ENCODE results near the gene NAB2. TPM values are rescaled to one million over a fixed set of nuclear protein-coding genes. Genes with fewer than 3 reads are reported as not detected.
A peak's percentile ranks its signal among the peaks of the same experiment; 100 is the strongest.

Gene NAB2
- total RNA-seq, 1 experiment from 2014 or later = 16.4 TPM

DNA sequence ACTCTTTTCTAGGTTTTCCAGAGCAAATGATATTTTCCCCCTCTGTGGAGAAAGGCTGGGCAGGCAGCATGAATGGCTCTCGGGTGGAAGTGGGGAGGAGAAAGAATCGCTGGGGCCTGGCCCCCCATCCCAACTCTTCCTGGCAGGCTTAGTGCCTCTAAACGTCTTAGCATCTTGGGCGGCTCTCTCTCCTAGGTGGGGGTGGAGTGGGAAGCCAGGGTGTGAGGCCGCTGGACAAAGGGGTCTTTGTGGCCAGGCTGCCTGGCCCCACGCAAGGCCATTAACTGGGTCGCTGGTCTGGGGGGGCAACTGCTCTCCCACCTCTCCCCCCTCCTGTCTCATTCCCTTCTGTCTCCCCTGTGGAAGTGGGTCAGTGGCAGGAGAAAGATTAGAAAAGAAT is 53.8 kb downstream of the NAB2 start:
- no peak overlapping the region for H3K4me3 ChIP-seq (ENCODE audit: low read depth, low read length)
- no peak for DNase-seq
- H3K36me3 ChIP-seq (ENCODE audit: control insufficient read depth, insufficient read depth, low read length) = peaks cover 11% of the 10 kb centered on the region
- Mint-ChIP-seq H3K27me3 (ENCODE audit: insufficient read depth, unreplicated experiment) (no peaks in the 10 kb centered on the region), H3K9me3 (ENCODE audit: unreplicated experiment) (no peaks in the 10 kb centered on the region), H3K4me1 (ENCODE audit: low read depth, unreplicated experiment) (peaks cover 43% of the 10 kb centered on the region), H3K27ac (ENCODE audit: unreplicated experiment) (no peak overlapping the region), H3K36me3 (ENCODE audit: insufficient read depth, unreplicated experiment) (peaks cover 28% of the 10 kb centered on the region), H3K4me3 (ENCODE audit: unreplicated experiment) (no peak overlapping the region)
- no peaks in the 10 kb centered on the region for H3K27me3 ChIP-seq (replicated peaks; ENCODE audit: control insufficient read depth, insufficient read depth, low read length)
- intact Hi-C loops (cut with micrococcal nuclease; ENCODE audit: unreplicated experiment) = no loop called here
- POLR2A ChIA-PET = no interaction called here
- H3K4me1 ChIP-seq = peaks cover 41% of the 10 kb centered on the region
- no TSS peak for BruUV-seq (replicated peaks)
- TF ChIP-seq, protein P1, sequence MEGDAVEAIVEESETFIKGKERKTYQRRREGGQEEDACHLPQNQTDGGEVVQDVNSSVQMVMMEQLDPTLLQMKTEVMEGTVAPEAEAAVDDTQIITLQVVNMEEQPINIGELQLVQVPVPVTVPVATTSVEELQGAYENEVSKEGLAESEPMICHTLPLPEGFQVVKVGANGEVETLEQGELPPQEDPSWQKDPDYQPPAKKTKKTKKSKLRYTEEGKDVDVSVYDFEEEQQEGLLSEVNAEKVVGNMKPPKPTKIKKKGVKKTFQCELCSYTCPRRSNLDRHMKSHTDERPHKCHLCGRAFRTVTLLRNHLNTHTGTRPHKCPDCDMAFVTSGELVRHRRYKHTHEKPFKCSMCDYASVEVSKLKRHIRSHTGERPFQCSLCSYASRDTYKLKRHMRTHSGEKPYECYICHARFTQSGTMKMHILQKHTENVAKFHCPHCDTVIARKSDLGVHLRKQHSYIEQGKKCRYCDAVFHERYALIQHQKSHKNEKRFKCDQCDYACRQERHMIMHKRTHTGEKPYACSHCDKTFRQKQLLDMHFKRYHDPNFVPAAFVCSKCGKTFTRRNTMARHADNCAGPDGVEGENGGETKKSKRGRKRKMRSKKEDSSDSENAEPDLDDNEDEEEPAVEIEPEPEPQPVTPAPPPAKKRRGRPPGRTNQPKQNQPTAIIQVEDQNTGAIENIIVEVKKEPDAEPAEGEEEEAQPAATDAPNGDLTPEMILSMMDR (IDR thresholded peaks at IDR 0.05; ENCODE audit: insufficient read depth in 1 of 2, low read depth in 1 of 2, low read length in 1 of 2, severe bottlenecking in 1 of 2, unreplicated experiment in 1 of 2) = no peak
- no peaks in the 10 kb centered on the region for H3K9me3 ChIP-seq
- CTCF ChIA-PET = no interaction called here

DNA sequence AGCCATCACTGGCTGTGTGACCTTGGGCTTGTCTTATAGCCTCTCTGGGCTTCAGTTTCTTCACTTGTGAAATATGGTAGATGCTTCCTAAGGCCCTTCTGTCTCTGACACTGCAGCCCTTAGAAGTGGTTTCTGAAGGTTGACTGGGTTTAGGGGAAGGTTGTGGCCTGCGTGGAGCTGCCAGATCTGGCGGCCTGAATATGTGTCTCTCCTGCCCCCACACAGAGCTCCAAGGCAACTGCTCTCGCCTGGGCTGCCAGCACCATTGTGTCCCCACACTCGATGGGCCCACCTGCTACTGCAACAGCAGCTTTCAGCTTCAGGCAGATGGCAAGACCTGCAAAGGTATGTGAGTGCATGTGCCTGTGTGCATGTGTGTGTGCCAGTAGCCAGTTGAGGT is 54.5 kb downstream of the NAB2 start:
- intact Hi-C loops (cut with micrococcal nuclease; ENCODE audit: unreplicated experiment) = no loop called here
- Histone ChIP-seq H3K4me1 (peaks cover 41% of the 10 kb centered on the region), H3K36me3 (ENCODE audit: control insufficient read depth, insufficient read depth, low read length) (peaks cover 11% of the 10 kb centered on the region), H3K27me3 (replicated peaks; ENCODE audit: control insufficient read depth, insufficient read depth, low read length) (no peaks in the 10 kb centered on the region), H3K9me3 (no peaks in the 10 kb centered on the region), H3K4me3 (ENCODE audit: low read depth, low read length) (no peak overlapping the region)
- TF ChIP-seq, protein P1 (IDR thresholded peaks at IDR 0.05; ENCODE audit: insufficient read depth in 1 of 2, low read depth in 1 of 2, low read length in 1 of 2, severe bottlenecking in 1 of 2, unreplicated experiment in 1 of 2) = no peak
- ChIA-PET CTCF (interaction anchor here (0.6 kb wide), 1 partner anchor 15 kb away, joined by 3 read pairs; no protein-coding TSS in a partner anchor), POLR2A (no interaction called here)
- Mint-ChIP-seq H3K36me3 (ENCODE audit: insufficient read depth, unreplicated experiment) (peaks cover 25% of the 10 kb centered on the region), H3K4me3 (ENCODE audit: unreplicated experiment) (no peak overlapping the region), H3K4me1 (ENCODE audit: low read depth, unreplicated experiment) (peaks cover 41% of the 10 kb centered on the region), H3K27ac (ENCODE audit: unreplicated experiment) (peak overlapping the region; percentile 32), H3K27me3 (ENCODE audit: insufficient read depth, unreplicated experiment) (no peaks in the 10 kb centered on the region), H3K9me3 (ENCODE audit: unreplicated experiment) (no peaks in the 10 kb centered on the region)
- DNase-seq = no peak
- no TSS peak for BruUV-seq (replicated peaks)

Other genes with a start within 250 kb of the NAB2 start
- gene SDR9C7, start 154.7 kb upstream of the NAB2 start, total RNA-seq (2022) = not detected in 2 replicates
- gene RDH16, start 131.5 kb upstream of the NAB2 start, total RNA-seq (2022) = 0.39 and 0.53 TPM in 2 replicates
- 12.2 and 12.8 TPM in 2 replicates for gene ZBTB39, start 82.6 kb upstream of the NAB2 start, total RNA-seq (2022)
- gene TAC3, start 72.6 kb upstream of the NAB2 start, total RNA-seq (2022) = 1.6 and 3.1 TPM in 2 replicates
- gene MYO1A, start 39.0 kb upstream of the NAB2 start, total RNA-seq (2022) = 9.3 and 11.9 TPM in 2 replicates
- 38.3 and 40.1 TPM in 2 replicates for gene NEMP1, start 10.3 kb upstream of the NAB2 start, total RNA-seq (2022)
- 44.2 and 49.5 TPM in 2 replicates for gene STAT6, start 22.2 kb downstream of the NAB2 start, total RNA-seq (2022)
- gene LRP1, start 39.4 kb downstream of the NAB2 start, total RNA-seq (2022) = 106 and 111 TPM in 2 replicates
- gene LRP1-AS, start 58.5 kb downstream of the NAB2 start, total RNA-seq (2022) = not detected in 2 replicates
- gene NXPH4, start 127.7 kb downstream of the NAB2 start, total RNA-seq (2022) = 10.0 and 10.6 TPM in 2 replicates
- 387 and 466 TPM in 2 replicates for gene SHMT2, start 140.6 kb downstream of the NAB2 start, total RNA-seq (2022)
- gene STAC3, start 162.1 kb downstream of the NAB2 start, total RNA-seq (2022) = 0.70 and 1.3 TPM in 2 replicates